SK-N-SH (cell line): Measurements from ENCODE around the gene MON1B. TPM values are rescaled to one million over a fixed set of nuclear protein-coding genes. Genes with fewer than 3 reads are reported as not detected.

Source experiments
- CTCF ChIA-PET: fragments of 300-600, 350-600 bp; formaldehyde crosslinking; extraction: SDS; loops from one replicate; lab custom pipeline; 2021; lab: Yijun Ruan, JAX
- POLR2A ChIA-PET: fragments of 350-600 bp; sonication (Branson Sonifier 250); formaldehyde crosslinking; extraction: SDS; loops from one replicate; lab custom pipeline; 2020; ENCODE audit warnings: antibody characterized with exemption, inconsistent platforms; lab: Yijun Ruan, JAX
- DNase-seq: peaks from one replicate; pipeline ENCODE4 v3.0.0; 2012
- H2AFZ ChIP-seq: fragments of 200-600 bp; sonication (generic); 2 replicates; pipeline ENCODE4 v1.8.1; 2016; ENCODE audit warnings: antibody characterized with exemption, mild to moderate bottlenecking, low read depth
- H3F3A ChIP-seq: fragments of 200-600 bp; sonication (generic); replicated peaks from 2 replicates; pipeline ENCODE3; 2016; ENCODE audit warnings: antibody characterized with exemption, mild to moderate bottlenecking; ENCODE audit not compliant: insufficient read depth
- H3K27ac ChIP-seq, 2 experiments: fragments of 200-500 bp in 1 of 2; fragments of 200-600 bp in 1 of 2; sonication (Bioruptor generic) in 1 of 2; sonication (generic), shearing (Covaris generic) in 1 of 2; 2 replicates each; pipeline versions ENCODE4 v1.5.1 to v1.6.1; 2014 to 2016; ENCODE audit warnings: low read depth in 2 of 2, inconsistent platforms in 1 of 2, low read length in 1 of 2, mild to moderate bottlenecking in 1 of 2, mixed read lengths in 1 of 2
- H3K27me3 ChIP-seq: fragments of 200-600 bp; sonication (generic), shearing (Covaris generic); 2 replicates; pipeline ENCODE4 v1.6.1; 2016; ENCODE audit warnings: mixed run types; ENCODE audit not compliant: insufficient read depth
- H3K36me3 ChIP-seq, 2 experiments: fragments of 200-500 bp in 1 of 2; fragments of 200-600 bp in 1 of 2; sonication (Bioruptor generic) in 1 of 2; sonication (generic) in 1 of 2; replicated peaks in 1 of 2; 2 replicates each; pipeline versions ENCODE3 to v1.5.1; 2014 to 2016; ENCODE audit warnings: low read length in 1 of 2, mild to moderate bottlenecking in 1 of 2; ENCODE audit not compliant: insufficient read depth in 2 of 2, control insufficient read depth in 1 of 2
- H3K4me1 ChIP-seq, 2 experiments: fragments of 200-500 bp in 1 of 2; fragments of 200-600 bp in 1 of 2; sonication (Bioruptor generic) in 1 of 2; sonication (generic), shearing (Covaris generic) in 1 of 2; 2 replicates each; pipeline versions ENCODE4 v1.5.1 to v1.6.1; 2014 to 2016; ENCODE audit warnings: low read depth in 1 of 2, low read length in 1 of 2, mixed run types in 1 of 2; ENCODE audit not compliant: insufficient read depth in 2 of 2, control insufficient read depth in 1 of 2
- H3K4me2 ChIP-seq: fragments of 200-600 bp; sonication (generic), shearing (Covaris generic); 2 replicates; pipeline ENCODE4 v1.6.1; 2017; ENCODE audit warnings: mixed run types
- H3K4me3 ChIP-seq, 2 experiments: fragments of 200-500 bp in 1 of 2; fragments of 200-600 bp in 1 of 2; sonication (Bioruptor generic) in 1 of 2; sonication (generic), shearing (Covaris generic) in 1 of 2; 2 replicates each; pipeline versions ENCODE4 v1.5.1 to v1.8.1; 2014 to 2016; ENCODE audit warnings: low read depth in 2 of 2, inconsistent platforms in 1 of 2, low read length in 1 of 2, mild to moderate bottlenecking in 1 of 2, mixed read lengths in 1 of 2, moderate library complexity in 1 of 2
- H3K79me2 ChIP-seq: fragments of 200-600 bp; sonication (generic); 2 replicates; pipeline ENCODE4 v1.8.1; 2017; ENCODE audit warnings: mild to moderate bottlenecking; ENCODE audit not compliant: insufficient read depth
- H3K9ac ChIP-seq: fragments of 200-600 bp; sonication (generic); 2 replicates; pipeline ENCODE4 v1.6.1; 2017; ENCODE audit warnings: mixed run types
- H3K9me2 ChIP-seq: fragments of 200-600 bp; sonication (generic); 2 replicates; pipeline ENCODE4 v1.6.1; 2017; ENCODE audit warnings: mixed run types
- H3K9me3 ChIP-seq: fragments of 200-600 bp; sonication (generic); 2 replicates; pipeline ENCODE4 v1.6.1; 2017; ENCODE audit warnings: mixed run types, mild to moderate bottlenecking, moderate library complexity
- H4K20me1 ChIP-seq: fragments of 200-600 bp; sonication (generic); 2 replicates; pipeline ENCODE4 v1.6.1; 2017; ENCODE audit warnings: mild to moderate bottlenecking, mixed run types; ENCODE audit not compliant: insufficient read depth
- FOSL2 ChIP-seq: IDR thresholded peaks from 2 replicates; pipeline ENCODE4 v1.4.0; 2012; ENCODE audit warnings: low read depth, mild to moderate bottlenecking, moderate library complexity, borderline replicate concordance
- FOXJ3 ChIP-seq: sonication (generic); formaldehyde crosslinking; IDR thresholded peaks from 2 replicates; pipeline ENCODE4 v1.5.1; 2020; ENCODE audit warnings: mild to moderate bottlenecking, missing genetic modification reagents
- IRF3 ChIP-seq: fragments of 150-350 bp; IDR thresholded peaks from 2 replicates; pipeline ENCODE4 v1.6.1; 2016; ENCODE audit warnings: mild to moderate bottlenecking, low read depth, low read length
- JUND ChIP-seq: IDR thresholded peaks from 2 replicates; pipeline ENCODE4 v1.4.0; 2012
- MEF2A ChIP-seq: IDR thresholded peaks from 2 replicates; pipeline ENCODE4 v1.4.0; 2012; ENCODE audit warnings: low read depth, borderline replicate concordance
- MXI1 ChIP-seq: IDR thresholded peaks from 2 replicates; pipeline ENCODE4 v1.6.1; 2012; ENCODE audit warnings: mild to moderate bottlenecking, low read depth, low read length, improper control_type of control experiment
- POLR2AphosphoS5 ChIP-seq: IDR thresholded peaks from 2 replicates; pipeline ENCODE4 v1.6.1; 2012; ENCODE audit warnings: low read depth, low read length
- RCOR1 ChIP-seq: fragments of 150-350 bp; IDR thresholded peaks from 2 replicates; pipeline ENCODE4 v1.6.1; 2017; ENCODE audit warnings: antibody characterized with exemption, low read length
- REST ChIP-seq: IDR thresholded peaks from 2 replicates; pipeline ENCODE4 v1.6.1; 2012; ENCODE audit warnings: mild to moderate bottlenecking, low read depth, low read length, moderate library complexity
- RXRA ChIP-seq: IDR thresholded peaks from 2 replicates; pipeline ENCODE4 v1.4.0; 2012; ENCODE audit warnings: low read depth, mild to moderate bottlenecking, borderline replicate concordance
- SIN3A ChIP-seq: IDR thresholded peaks from 2 replicates; pipeline ENCODE4 v1.6.1; 2012; ENCODE audit warnings: low read depth, mild to moderate bottlenecking, low read length, moderate library complexity, borderline replicate concordance
- TAF1 ChIP-seq: IDR thresholded peaks from 2 replicates; pipeline ENCODE4 v1.6.1; 2012; ENCODE audit warnings: low read depth, mild to moderate bottlenecking, low read length, moderate library complexity, borderline replicate concordance
- TEAD4 ChIP-seq: IDR thresholded peaks from 2 replicates; pipeline ENCODE4 v1.4.0; 2012; ENCODE audit warnings: mild to moderate bottlenecking, borderline replicate concordance; ENCODE audit not compliant: insufficient read depth
- WGBS: methylation state at CpG from one replicate; pipeline ENCODE4 v1.1.6; 2017; ENCODE audit warnings: low lambda C conversion rate; 5-methylcytosine and 5-hydroxymethylcytosine counted together
- polyA plus RNA-seq, 3 experiments: library from polyadenylated mRNA; depleted of rRNA; stranded (reverse); fragments of >200 nt; gene quantifications; 2 replicates each; pipeline ENCODE4 v1.2.3, GENCODE V29; 2012
- TF ChIP-seq, protein P1 (sequence below): IDR thresholded peaks from 2 replicates; pipeline ENCODE4 v1.4.0; 2012; ENCODE audit warnings: low read depth, borderline replicate concordance

Gene MON1B
- polyA plus RNA-seq, 1 of the 3 experiments (the other 2 are of a cell fraction), result 16.9 TPM

GRCh38 chr16:77214411-77215138, 23.6 kb downstream of the MON1B start:
- DNase-seq, result no peak
- Histone ChIP-seq H3K9me3 (no peaks in the 10 kb centered on the region), H3K9me2 (no peaks in the 10 kb centered on the region), H3K4me3 (no peak overlapping the region), H3F3A (peaks cover 19% of the 10 kb centered on the region), H3K4me2 (0 out of 2 replicates have a peak overlapping the region, but pooled peaks have one; percentile 10), H3K79me2 (no peaks in the 10 kb centered on the region), H3K36me3 (no peaks in the 10 kb centered on the region), H3K9ac (no peak overlapping the region), H3K4me1 (peaks cover 0 to 13% of the 10 kb centered on the region in 2 experiments; a peak in 1 of 4 replicates), H4K20me1 (no peaks in the 10 kb centered on the region), H3K27me3 (no peaks in the 10 kb centered on the region), H2AFZ (no peak overlapping the region), H3K27ac (peak overlapping the region in 1 of 2 experiments; percentile 78; a peak in 2 of 4 replicates)
- 90% methylated on average over 9 of the region's 12 CpGs for WGBS
- ChIA-PET POLR2A (no interaction called here), CTCF (no interaction called here)
- TF ChIP-seq MEF2A, result no peak
- TF ChIP-seq POLR2AphosphoS5, result no peak
- TF ChIP-seq RCOR1, result no peak
- no peak for TF ChIP-seq TEAD4
- no peak for TF ChIP-seq IRF3
- no peak for TF ChIP-seq RXRA
- no peak for TF ChIP-seq TAF1
- no peak for TF ChIP-seq FOSL2
- TF ChIP-seq SIN3A, result no peak
- no peak for TF ChIP-seq REST

GRCh38 chr16:77219437-77219836, 28.4 kb downstream of the MON1B start:
- WGBS, result 67% methylated on average over 3 of the region's 3 CpGs
- Histone ChIP-seq H3K79me2 (no peaks in the 10 kb centered on the region), H3K4me1 (no peaks in the 10 kb centered on the region), H3F3A (peaks cover under 1% of the 10 kb centered on the region), H3K4me2 (no peak overlapping the region), H2AFZ (no peak overlapping the region), H3K9me2 (no peaks in the 10 kb centered on the region), H3K27me3 (no peaks in the 10 kb centered on the region), H3K9me3 (no peaks in the 10 kb centered on the region), H3K4me3 (no peak overlapping the region), H3K36me3 (no peaks in the 10 kb centered on the region), H4K20me1 (no peaks in the 10 kb centered on the region; the same call in 1 of the 2 replicates), H3K9ac (no peak overlapping the region), H3K27ac (no peak overlapping the region)
- CTCF ChIA-PET, result no interaction called here
- no peak for DNase-seq
- TF ChIP-seq MXI1, result no peak
- TF ChIP-seq, protein P1, sequence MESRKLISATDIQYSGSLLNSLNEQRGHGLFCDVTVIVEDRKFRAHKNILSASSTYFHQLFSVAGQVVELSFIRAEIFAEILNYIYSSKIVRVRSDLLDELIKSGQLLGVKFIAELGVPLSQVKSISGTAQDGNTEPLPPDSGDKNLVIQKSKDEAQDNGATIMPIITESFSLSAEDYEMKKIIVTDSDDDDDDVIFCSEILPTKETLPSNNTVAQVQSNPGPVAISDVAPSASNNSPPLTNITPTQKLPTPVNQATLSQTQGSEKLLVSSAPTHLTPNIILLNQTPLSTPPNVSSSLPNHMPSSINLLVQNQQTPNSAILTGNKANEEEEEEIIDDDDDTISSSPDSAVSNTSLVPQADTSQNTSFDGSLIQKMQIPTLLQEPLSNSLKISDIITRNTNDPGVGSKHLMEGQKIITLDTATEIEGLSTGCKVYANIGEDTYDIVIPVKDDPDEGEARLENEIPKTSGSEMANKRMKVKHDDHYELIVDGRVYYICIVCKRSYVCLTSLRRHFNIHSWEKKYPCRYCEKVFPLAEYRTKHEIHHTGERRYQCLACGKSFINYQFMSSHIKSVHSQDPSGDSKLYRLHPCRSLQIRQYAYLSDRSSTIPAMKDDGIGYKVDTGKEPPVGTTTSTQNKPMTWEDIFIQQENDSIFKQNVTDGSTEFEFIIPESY, result no peak
- TF ChIP-seq RXRA, result no peak
- no peak for TF ChIP-seq FOXJ3 (CRISPR knock-in tag)
- TF ChIP-seq JUND, result no peak
- POLR2A ChIA-PET, result no interaction called here
